HK-2 (cell line): ENCODE results near the gene C2orf72.
"Not testable (repeated sequence)": the region's sequence is repeated elsewhere in the genome, so short reads cannot be mapped to it uniquely, and the experiment has no call there.

Source experiments
- DNase-seq: peaks from one replicate; pipeline ENCODE4 v3.0.0-alpha.2; 2018; ENCODE audit not compliant: unreplicated experiment

Gene C2orf72

GRCh38 chr2:231015478-231015877 is 21.8 kb upstream of the C2orf72 start:
- no peak for DNase-seq

GRCh38 chr2:231015926-231016325 is 21.4 kb upstream of the C2orf72 start:
- DNase-seq = no peak

GRCh38 chr2:231016566-231017230 is 20.6 kb upstream of the C2orf72 start:
- DNase-seq = no peak

- DNase-seq = no peak
Measured at GRCh38 chr2:231017231-231017598, 20.1 kb upstream of the C2orf72 start.

GRCh38 chr2:231018184-231018583 is 19.1 kb upstream of the C2orf72 start:
- DNase-seq = no peak

GRCh38 chr2:231025059-231025458 is 12.3 kb upstream of the C2orf72 start:
- not testable (repeated sequence) for DNase-seq

GRCh38 chr2:231028889-231029288 is 8.4 kb upstream of the C2orf72 start:
- DNase-seq = no peak

GRCh38 chr2:231029563-231029962 is 7.8 kb upstream of the C2orf72 start:
- DNase-seq = no peak

- no peak for DNase-seq
Measured at GRCh38 chr2:231030725-231031124, 6.6 kb upstream of the C2orf72 start.

GRCh38 chr2:231032575-231033140 is 4.7 kb upstream of the C2orf72 start:
- no peak for DNase-seq

GRCh38 chr2:231033147-231034132 is 3.9 kb upstream of the C2orf72 start:
- no peak for DNase-seq

GRCh38 chr2:231034291-231034882 is 2.9 kb upstream of the C2orf72 start:
- no peak for DNase-seq

- no peak for DNase-seq
Measured at GRCh38 chr2:231036131-231036530, 1.2 kb upstream of the C2orf72 start.

GRCh38 chr2:231036578-231037106 is 681 bp upstream of the C2orf72 start:
- DNase-seq = no peak

GRCh38 chr2:231037731-231038482 is 584 bp downstream of the C2orf72 start:
- peak; percentile 45 for DNase-seq

GRCh38 chr2:231038483-231039293 is 1.4 kb downstream of the C2orf72 start:
- no peak for DNase-seq

- DNase-seq = no peak
Measured at GRCh38 chr2:231039294-231039664, 2.0 kb downstream of the C2orf72 start.

GRCh38 chr2:231039821-231040364 is 2.6 kb downstream of the C2orf72 start:
- no peak for DNase-seq

GRCh38 chr2:231041061-231041689 is 3.9 kb downstream of the C2orf72 start:
- no peak for DNase-seq

GRCh38 chr2:231043796-231044195 is 6.5 kb downstream of the C2orf72 start:
- no peak for DNase-seq
